OCI-LY1 (cell line): ENCODE measurements around the gene HEXIM1.

Source experiments
- CTCF ChIP-seq: fragments of 200-600 bp; sonication (generic), shearing (Covaris generic); IDR thresholded peaks from 2 replicates; pipeline ENCODE4 v1.5.1; 2017; ENCODE audit warnings: mild to moderate bottlenecking, antibody characterized with exemption, low read length, moderate library complexity, mixed read lengths
- EZH2 ChIP-seq: fragments of 200-600 bp; sonication (generic), shearing (Covaris generic); IDR thresholded peaks from 2 replicates; pipeline ENCODE4 v1.8.0; 2017; ENCODE audit warnings: borderline replicate concordance, mixed run types, mild to moderate bottlenecking, antibody characterized with exemption, low read length, moderate library complexity, mixed read lengths

- no peak for TF ChIP-seq EZH2
- TF ChIP-seq CTCF: no peak
These were observed 13.2 kb downstream of the HEXIM1 start, which contains the start of gene HEXIM2 for GRCh38 chr17:45161288-45162024.
